ENCODE data around the gene CCR9. TPM values are rescaled to one million over a fixed set of nuclear protein-coding genes. Genes with fewer than 3 reads are reported as not detected.

The CCR9 gene
- total RNA-seq, 1 donor from 2014 or later, result not detected

GRCh38 chr3:45871780-45872179, 14.6 kb upstream of the CCR9 start:
- intact Hi-C loops (cut with micrococcal nuclease), result loop anchor here (5.0 kb wide), 1 partner anchor 36 kb away; no protein-coding TSS in a partner anchor

DNA sequence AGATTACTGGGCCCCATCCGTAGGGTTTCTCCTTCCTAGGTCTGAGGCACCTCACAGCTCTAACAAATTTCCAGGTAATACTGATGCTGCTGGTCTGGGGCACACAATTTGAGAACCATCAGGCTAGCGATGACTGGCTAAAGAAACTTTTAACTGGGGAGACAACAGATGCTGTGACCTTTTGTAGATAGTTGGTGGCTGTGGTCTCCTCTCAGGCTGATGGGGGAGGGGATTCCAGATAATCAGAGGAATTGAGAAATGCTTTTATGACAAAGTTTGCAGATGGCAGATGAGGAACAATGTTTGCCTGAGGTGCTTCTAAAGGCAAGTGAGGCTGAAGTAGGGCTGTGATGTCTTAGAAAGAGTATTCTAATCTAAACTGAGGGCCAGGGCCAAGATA, 13.8 kb upstream of the CCR9 start:
- intact Hi-C loops (cut with micrococcal nuclease), result loop anchor here (5.0 kb wide), 1 partner anchor 35 kb away; no protein-coding TSS in a partner anchor

GRCh38 chr3:45873036-45873435, 13.3 kb upstream of the CCR9 start:
- intact Hi-C loops (cut with micrococcal nuclease), result loop anchor here (5.0 kb wide), 1 partner anchor 34 kb away; no protein-coding TSS in a partner anchor

DNA sequence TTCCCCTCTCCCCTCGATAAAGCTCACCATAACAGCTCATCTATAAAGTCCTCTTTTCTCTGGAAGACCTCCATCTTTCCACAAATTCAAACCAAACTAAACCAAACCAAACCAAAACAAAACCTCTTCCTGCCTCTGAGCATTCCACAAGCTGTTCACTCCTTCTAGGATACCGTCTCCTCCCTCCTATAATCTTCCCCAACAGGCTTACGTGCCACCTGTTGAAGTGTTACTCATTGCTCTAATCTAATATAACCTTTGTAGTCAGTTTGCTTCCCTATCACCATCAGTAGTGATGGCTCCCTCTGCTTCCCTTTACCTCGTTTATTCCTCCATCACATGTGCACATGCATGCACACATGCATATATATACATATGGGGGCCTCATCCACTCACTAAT, 12.7 kb upstream of the CCR9 start:
- intact Hi-C loops (cut with micrococcal nuclease), result loop anchor here (5.0 kb wide), 1 partner anchor 34 kb away; no protein-coding TSS in a partner anchor

GRCh38 chr3:45874677-45875346, 11.5 kb upstream of the CCR9 start:
- intact Hi-C loops (cut with micrococcal nuclease), result loop anchor here (5.0 kb wide), 1 partner anchor 32 kb away; no protein-coding TSS in a partner anchor

- intact Hi-C loops (cut with micrococcal nuclease), result no loop called here
These were observed 8.2 kb upstream of the CCR9 start for GRCh38 chr3:45878124-45878523.

DNA sequence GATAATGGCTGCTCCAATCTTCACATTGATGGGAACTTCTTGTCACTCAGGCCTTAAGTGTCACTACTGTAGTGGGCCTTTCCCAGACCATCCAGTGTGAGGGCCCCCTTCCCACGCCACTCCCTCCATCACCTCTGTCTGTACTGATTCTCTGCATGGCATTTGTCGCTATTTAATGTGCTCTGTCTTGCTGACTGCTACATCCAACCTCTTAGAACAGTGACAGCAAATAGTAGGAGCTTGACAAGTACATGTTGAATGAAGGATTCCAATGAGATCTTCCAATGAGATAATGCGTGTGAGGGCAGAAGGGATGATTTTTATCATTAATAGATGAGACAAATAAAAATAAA, 5.6 kb upstream of the CCR9 start:
- intact Hi-C loops (cut with micrococcal nuclease), result no loop called here

- intact Hi-C loops (cut with micrococcal nuclease), result no loop called here
These were observed 5.0 kb upstream of the CCR9 start for GRCh38 chr3:45881078-45882022.

DNA sequence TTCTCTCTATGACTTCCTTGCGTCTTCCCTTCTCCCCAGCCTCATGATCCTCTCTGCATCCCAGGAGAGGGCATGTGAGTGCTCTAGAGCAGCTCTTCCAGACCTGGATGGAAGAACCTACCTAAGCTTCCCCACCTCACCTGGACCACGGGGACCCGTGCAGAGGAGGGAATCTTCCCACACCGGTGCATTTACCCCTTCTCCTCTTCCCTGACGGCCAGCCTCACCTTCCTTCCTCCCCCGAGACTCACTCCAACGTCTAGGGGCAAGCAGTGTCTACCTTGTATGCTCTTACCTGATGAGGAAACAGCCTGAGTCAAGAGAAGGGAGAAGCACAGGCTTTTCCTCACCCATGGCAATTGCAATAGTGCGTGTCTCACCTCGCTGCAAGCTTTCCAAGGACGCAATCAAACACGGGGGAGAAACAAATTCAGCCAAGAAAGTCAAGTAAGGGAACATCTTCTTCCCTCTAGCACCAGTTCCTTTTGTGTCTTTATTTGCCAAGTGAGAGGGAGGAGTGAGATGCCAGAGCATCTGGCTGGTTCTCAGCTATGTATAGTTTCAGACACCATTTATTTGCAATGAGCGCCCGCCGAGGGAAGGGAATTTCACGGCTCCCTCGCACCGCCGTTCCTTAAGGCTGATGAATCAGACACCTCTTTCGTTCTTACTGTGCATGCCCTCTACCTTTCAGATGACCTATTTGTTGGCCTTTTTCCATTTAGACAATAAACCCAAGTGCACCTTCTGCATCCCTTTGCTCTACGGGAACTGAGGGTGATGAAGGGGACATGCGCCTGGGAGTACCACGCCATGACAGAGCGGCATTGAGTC, 1.8 kb upstream of the CCR9 start:
- intact Hi-C loops (cut with micrococcal nuclease), result no loop called here

DNA sequence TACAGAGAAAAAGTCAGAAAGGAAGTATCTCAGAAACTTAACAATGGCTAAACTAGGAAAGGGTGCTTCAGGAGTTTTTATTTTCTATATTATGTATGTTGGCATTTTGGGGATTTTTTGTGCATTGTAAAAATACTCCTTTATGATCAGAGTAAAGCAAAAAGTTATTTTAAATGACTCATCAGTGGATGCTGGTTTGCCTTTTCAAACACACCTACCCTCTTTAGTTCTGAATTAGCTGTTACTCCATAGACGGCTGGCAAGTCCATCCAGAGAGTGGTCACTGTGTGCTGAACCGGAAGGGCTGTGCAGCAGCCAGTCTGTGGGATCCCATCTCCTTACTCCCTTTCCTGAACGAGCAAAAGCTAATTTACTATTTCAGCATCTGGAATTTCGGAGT, 942 bp downstream of the CCR9 start:
- intact Hi-C loops (cut with micrococcal nuclease), result no loop called here

DNA sequence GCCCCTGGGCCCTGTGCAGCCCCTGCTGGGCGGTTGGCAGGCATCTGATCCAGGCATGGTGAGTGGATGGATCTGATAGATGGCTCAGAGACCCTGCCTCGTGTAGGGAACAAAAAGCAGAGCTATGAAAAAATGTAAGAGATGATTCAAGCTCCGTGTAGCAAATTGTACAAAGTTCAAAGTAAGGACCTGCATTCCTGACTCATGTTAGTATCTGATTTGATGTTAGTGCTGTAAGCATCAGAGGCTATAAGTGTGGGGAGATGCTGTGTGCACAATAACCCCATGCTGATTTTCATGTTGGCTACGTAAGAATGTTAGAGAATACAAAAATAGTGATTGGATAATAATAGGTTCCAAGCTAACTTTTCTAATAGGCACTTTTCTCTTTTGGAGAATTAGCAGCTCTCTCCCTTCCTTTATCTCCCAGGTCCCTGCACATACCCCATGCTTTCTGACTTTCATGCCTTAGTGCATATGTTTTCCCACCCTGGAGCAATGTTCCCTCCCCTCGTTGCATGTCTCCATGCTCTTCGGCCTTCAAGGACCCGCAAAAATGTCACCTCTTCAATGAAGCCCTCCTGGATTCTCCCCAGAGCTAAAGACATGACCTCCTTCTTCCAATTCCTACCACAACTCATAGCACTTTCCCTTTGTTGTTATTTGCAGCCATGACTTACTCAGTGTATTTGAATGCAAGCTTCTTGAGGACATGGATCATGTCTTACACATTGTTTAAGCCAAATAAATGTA, 1.6 kb downstream of the CCR9 start:
- intact Hi-C loops (cut with micrococcal nuclease), result no loop called here

DNA sequence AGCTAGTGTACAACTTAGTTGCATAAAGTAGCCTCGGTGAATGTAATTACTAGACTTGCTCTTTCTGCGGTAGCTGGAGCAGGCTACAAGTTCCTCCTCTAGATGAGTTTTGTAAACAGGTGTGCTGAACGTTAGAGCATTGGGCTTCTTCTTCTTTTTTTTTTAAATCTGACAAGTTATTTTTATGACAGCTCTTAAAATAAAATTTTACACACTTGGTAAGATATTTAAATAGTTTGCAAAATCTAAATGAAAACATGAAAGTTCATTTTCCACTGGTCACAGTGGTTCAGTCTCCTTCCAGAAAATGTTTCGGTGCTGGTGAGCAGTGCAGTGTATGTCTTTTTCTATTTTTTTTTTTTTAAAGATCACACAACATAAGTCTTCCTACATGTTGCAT, 3.0 kb downstream of the CCR9 start:
- intact Hi-C loops (cut with micrococcal nuclease), result no loop called here

GRCh38 chr3:45890405-45890804, 4.1 kb downstream of the CCR9 start:
- intact Hi-C loops (cut with micrococcal nuclease), result no loop called here

- intact Hi-C loops (cut with micrococcal nuclease), result no loop called here
These were observed 5.8 kb downstream of the CCR9 start for GRCh38 chr3:45892161-45892560.

GRCh38 chr3:45894015-45894414, 7.7 kb downstream of the CCR9 start:
- intact Hi-C loops (cut with micrococcal nuclease), result no loop called here

DNA sequence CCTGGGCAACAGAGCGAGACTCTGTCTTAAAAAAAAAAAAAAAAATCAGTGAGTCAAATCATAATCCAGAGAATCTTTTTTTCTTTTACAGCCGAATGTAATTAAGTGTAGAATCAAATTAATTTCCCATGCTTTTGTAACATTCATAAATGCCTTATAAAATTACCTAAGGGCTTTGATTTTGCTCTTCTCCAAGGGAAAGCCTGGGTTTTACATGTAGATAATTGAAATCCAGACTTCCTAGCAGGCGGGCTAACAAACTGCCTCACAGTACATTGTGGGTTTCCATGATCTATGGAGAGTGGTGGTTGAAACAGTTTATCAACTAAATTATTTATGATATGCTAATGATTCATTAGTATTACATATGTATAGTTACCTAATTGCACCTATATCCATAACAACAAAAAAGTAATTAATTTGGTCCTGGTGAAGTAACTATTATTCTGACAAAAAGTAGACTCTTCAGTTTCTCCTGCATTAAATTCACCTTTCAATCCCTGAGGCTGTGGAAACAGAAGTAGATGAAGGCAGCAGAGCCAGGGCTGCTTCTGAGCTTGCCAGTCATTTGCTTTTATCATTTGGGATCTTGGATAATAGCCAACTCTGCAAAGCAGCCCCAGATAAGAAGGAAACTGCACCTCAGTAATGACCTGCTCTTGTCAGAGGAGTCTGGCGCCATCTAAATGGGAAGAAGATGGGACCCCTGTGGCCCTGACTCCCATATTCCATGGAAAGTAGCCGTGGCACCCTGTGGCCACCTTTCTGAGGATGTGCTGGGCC, 9.5 kb downstream of the CCR9 start:
- intact Hi-C loops (cut with micrococcal nuclease), result no loop called here

- intact Hi-C loops (cut with micrococcal nuclease), result no loop called here
These were observed 10.6 kb downstream of the CCR9 start for GRCh38 chr3:45896956-45897355.

GRCh38 chr3:45904931-45905330, 18.6 kb downstream of the CCR9 start:
- intact Hi-C loops (cut with micrococcal nuclease), result loop anchor here (5.0 kb wide), 1 partner anchor 33 kb away; no protein-coding TSS in a partner anchor

GRCh38 chr3:45905755-45906154, 19.4 kb downstream of the CCR9 start:
- intact Hi-C loops (cut with micrococcal nuclease), result loop anchor here (5.0 kb wide), 1 partner anchor 33 kb away; no protein-coding TSS in a partner anchor

Data from T-helper 2 cell treated with Interferon-gamma antibody and Interleukin-4, amounts not matched to agents 100 ng/mL and 5 ng/mL, for 36 hours (primary cell).